Nephron progenitor cell (in vitro differentiated cells): ENCODE results near the gene CBY2.
A peak's percentile ranks its signal among the peaks of the same experiment; 100 is the strongest.

Source experiments
- DNase-seq: peaks from one replicate; pipeline ENCODE4 v3.0.0; 2021
- H3K27ac Mint-ChIP-seq: 2 replicates; pipeline ENCODE4 v1.8.0; 2021; ENCODE audit warnings: mild to moderate bottlenecking, moderate library complexity, mixed read lengths
- H3K27me3 Mint-ChIP-seq: 2 replicates; pipeline ENCODE4 v1.8.0; 2021; ENCODE audit warnings: mild to moderate bottlenecking, low read depth, mixed read lengths; ENCODE audit not compliant: poor library complexity
- H3K36me3 Mint-ChIP-seq: 2 replicates; pipeline ENCODE4 v1.8.0; 2021; ENCODE audit warnings: low read depth, mixed read lengths
- H3K4me1 Mint-ChIP-seq: 2 replicates; pipeline ENCODE4 v1.8.0; 2021; ENCODE audit warnings: mixed read lengths
- H3K4me3 Mint-ChIP-seq: 2 replicates; pipeline ENCODE4 v1.8.0; 2021; ENCODE audit warnings: mild to moderate bottlenecking, moderate library complexity, mixed read lengths
- H3K9me3 Mint-ChIP-seq: 2 replicates; pipeline ENCODE4 v1.8.0; 2021; ENCODE audit warnings: mild to moderate bottlenecking, moderate library complexity, mixed read lengths
- TF ChIP-seq, protein P1 (sequence below): fragments of 200-600 bp; sonication (generic); IDR thresholded peaks from 2 replicates; pipeline ENCODE4 v1.5.0; 2021; ENCODE audit warnings: antibody characterized with exemption

Gene CBY2

GRCh38 chr13:45670189-45670885, 31.8 kb upstream of the CBY2 start:
- H3K4me3 Mint-ChIP-seq, result peak overlapping the region; percentile 3
- peak overlapping the region; percentile 62 for H3K27ac Mint-ChIP-seq
- peaks cover 16% of the 10 kb centered on the region for H3K36me3 Mint-ChIP-seq
- peaks cover under 1% of the 10 kb centered on the region for H3K27me3 Mint-ChIP-seq
- H3K4me1 Mint-ChIP-seq, result peaks cover 11% of the 10 kb centered on the region
- peaks cover 36% of the 10 kb centered on the region for H3K9me3 Mint-ChIP-seq
- TF ChIP-seq, protein P1, sequence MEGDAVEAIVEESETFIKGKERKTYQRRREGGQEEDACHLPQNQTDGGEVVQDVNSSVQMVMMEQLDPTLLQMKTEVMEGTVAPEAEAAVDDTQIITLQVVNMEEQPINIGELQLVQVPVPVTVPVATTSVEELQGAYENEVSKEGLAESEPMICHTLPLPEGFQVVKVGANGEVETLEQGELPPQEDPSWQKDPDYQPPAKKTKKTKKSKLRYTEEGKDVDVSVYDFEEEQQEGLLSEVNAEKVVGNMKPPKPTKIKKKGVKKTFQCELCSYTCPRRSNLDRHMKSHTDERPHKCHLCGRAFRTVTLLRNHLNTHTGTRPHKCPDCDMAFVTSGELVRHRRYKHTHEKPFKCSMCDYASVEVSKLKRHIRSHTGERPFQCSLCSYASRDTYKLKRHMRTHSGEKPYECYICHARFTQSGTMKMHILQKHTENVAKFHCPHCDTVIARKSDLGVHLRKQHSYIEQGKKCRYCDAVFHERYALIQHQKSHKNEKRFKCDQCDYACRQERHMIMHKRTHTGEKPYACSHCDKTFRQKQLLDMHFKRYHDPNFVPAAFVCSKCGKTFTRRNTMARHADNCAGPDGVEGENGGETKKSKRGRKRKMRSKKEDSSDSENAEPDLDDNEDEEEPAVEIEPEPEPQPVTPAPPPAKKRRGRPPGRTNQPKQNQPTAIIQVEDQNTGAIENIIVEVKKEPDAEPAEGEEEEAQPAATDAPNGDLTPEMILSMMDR, result no peak
- DNase-seq, result no peak

DNA sequence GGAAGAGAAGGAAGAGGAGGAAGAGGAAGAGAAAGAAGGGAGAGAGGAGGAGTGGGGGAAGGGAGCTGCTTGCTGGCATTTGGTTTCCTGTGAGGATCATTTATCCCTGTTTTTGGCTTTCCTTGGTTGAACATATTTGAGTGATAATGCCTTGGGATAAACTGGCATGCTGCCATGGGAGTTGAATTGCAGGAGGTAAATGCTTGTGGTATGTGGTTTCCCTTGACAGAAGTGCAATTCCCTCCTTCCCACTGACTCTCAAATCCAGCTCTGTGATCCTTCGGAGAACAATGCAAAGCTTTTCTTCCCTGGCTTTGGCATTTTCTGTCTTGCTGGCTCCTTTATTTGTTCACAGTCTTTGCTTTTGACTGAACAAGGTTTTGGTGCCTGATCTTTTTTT, 27.2 kb upstream of the CBY2 start:
- H3K27me3 Mint-ChIP-seq, result peaks cover 6% of the 10 kb centered on the region

GRCh38 chr13:45678282-45678681, 23.8 kb upstream of the CBY2 start:
- Mint-ChIP-seq H3K4me3 (peak overlapping the region; percentile 13), H3K36me3 (no peaks in the 10 kb centered on the region), H3K4me1 (peaks cover 71% of the 10 kb centered on the region), H3K27me3 (peaks cover 10% of the 10 kb centered on the region), H3K9me3 (no peaks in the 10 kb centered on the region), H3K27ac (no peak overlapping the region)
- TF ChIP-seq, protein P1, result no peak
- DNase-seq, result no peak

More for the DNA sequence above, 27.2 kb upstream of the CBY2 start:
- peaks cover 5% of the 10 kb centered on the region for H3K36me3 Mint-ChIP-seq
- H3K27ac Mint-ChIP-seq, result no peak overlapping the region
- no peak overlapping the region for H3K4me3 Mint-ChIP-seq
- H3K4me1 Mint-ChIP-seq, result peaks cover 41% of the 10 kb centered on the region
- DNase-seq, result no peak
- H3K9me3 Mint-ChIP-seq, result peaks cover 10% of the 10 kb centered on the region
- TF ChIP-seq, protein P1, result no peak

DNA sequence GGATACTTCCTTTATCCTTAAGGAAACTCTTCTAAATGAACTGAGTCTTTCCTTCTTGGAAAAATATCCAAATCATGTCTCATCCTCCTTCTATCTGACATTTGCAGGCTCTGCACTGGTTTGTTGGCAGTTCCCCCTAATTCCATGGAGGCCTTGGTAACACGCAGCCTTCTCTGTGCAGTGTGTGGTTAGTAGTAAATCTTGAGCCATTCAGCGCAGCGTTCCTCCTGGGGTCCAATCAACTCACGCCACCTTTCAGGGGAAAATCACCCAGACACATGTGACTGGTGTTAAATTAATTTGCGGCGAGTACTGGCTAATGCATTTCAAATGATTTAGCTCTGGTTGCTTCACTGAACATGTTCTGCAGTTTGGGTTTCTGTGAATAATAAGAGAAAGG, 21.0 kb upstream of the CBY2 start:
- Mint-ChIP-seq H3K9me3 (no peaks in the 10 kb centered on the region), H3K36me3 (no peaks in the 10 kb centered on the region), H3K27me3 (peaks cover 8% of the 10 kb centered on the region), H3K4me1 (peaks cover 91% of the 10 kb centered on the region), H3K27ac (peak overlapping the region; percentile 59), H3K4me3 (peak overlapping the region; percentile 39)
- DNase-seq, result peak; percentile 32
- TF ChIP-seq, protein P1, result no peak

- Mint-ChIP-seq H3K4me1 (peaks cover 78% of the 10 kb centered on the region), H3K36me3 (no peaks in the 10 kb centered on the region), H3K9me3 (no peaks in the 10 kb centered on the region), H3K27ac (peak overlapping the region; percentile 55), H3K27me3 (peaks cover 8% of the 10 kb centered on the region), H3K4me3 (peak overlapping the region; percentile 9)
- DNase-seq, result no peak
- TF ChIP-seq, protein P1, result no peak
These were observed 19.6 kb upstream of the CBY2 start for GRCh38 chr13:45682494-45683008.

DNA sequence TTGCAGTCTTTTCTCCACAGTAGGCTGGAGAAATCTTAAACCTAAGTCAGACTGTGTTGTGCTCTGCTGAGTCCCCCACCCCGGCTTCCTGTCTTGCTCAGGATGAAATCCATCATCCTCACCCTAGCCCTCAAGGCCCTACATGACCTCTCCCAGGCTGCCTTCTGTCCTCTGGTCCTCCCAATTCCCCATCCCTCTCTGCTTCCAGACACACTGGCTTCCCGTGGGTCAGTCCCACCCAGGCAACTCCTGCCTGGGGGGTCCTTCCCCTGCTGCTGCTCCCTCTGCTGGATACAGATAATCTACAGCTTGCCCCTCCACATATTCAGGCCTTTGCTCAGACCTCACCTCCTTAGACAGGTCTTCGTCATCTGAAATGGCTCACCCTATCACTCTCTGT, 18.4 kb upstream of the CBY2 start:
- TF ChIP-seq, protein P1, result peak; percentile 24
- Mint-ChIP-seq H3K27ac (peak overlapping the region; percentile 70), H3K4me1 (peaks cover 67% of the 10 kb centered on the region), H3K9me3 (no peaks in the 10 kb centered on the region), H3K27me3 (peaks cover 7% of the 10 kb centered on the region), H3K36me3 (no peaks in the 10 kb centered on the region), H3K4me3 (peak overlapping the region; percentile 27)
- peak; percentile 50 for DNase-seq
